Peyer's patch (tissue), 4 donors: Measurements from ENCODE around the gene LHFPL2.

Source experiments
- POLR2A ChIP-seq, 2 donors: fragments of 450-650 bp; IDR thresholded peaks; one replicate each; pipeline ENCODE4 v1.5.1; 2017; ENCODE audit warnings: antibody characterized with exemption in 2 of 2, mild to moderate bottlenecking in 2 of 2, moderate library complexity in 2 of 2
- TF ChIP-seq, protein P1 (sequence below), 6 experiments: fragments of 450-650 bp in 4 of 6; fragments of 200-600 bp in 2 of 6; sonication (generic) in 1 of 6; IDR thresholded peaks; one replicate each; pipeline ENCODE4 v1.5.1; 2017 to 2019; ENCODE audit warnings: antibody characterized with exemption in 6 of 6, mild to moderate bottlenecking in 3 of 6, moderate library complexity in 1 of 6

DNA sequence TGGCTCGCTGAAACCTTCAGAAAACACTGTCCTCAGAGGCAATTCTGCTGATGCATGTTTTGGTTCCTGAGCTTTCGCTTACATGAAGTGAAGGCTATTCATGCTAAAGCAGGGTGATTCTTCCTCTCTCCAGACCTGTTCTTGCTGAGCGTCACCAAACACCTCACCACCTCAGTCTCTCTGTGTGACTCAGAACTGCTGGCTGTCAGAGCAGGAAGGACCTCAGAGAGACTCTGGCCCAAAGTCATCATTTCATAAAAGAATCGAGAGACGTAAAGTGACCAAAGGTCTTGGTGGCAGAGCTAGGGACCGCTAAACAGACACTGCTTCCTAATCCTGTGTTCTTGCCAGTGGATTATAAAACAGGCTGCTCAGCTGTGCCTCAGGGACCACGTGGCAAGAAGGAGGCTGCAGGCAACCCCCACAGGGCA is 73.8 kb downstream of the LHFPL2 start:
- TF ChIP-seq, protein P1, sequence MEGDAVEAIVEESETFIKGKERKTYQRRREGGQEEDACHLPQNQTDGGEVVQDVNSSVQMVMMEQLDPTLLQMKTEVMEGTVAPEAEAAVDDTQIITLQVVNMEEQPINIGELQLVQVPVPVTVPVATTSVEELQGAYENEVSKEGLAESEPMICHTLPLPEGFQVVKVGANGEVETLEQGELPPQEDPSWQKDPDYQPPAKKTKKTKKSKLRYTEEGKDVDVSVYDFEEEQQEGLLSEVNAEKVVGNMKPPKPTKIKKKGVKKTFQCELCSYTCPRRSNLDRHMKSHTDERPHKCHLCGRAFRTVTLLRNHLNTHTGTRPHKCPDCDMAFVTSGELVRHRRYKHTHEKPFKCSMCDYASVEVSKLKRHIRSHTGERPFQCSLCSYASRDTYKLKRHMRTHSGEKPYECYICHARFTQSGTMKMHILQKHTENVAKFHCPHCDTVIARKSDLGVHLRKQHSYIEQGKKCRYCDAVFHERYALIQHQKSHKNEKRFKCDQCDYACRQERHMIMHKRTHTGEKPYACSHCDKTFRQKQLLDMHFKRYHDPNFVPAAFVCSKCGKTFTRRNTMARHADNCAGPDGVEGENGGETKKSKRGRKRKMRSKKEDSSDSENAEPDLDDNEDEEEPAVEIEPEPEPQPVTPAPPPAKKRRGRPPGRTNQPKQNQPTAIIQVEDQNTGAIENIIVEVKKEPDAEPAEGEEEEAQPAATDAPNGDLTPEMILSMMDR (IDR thresholded peaks at IDR 0.05) = no peak
- TF ChIP-seq POLR2A (IDR thresholded peaks at IDR 0.05) = no peak
